CD4-positive, alpha-beta T cell treated with Interleukin-12 subunit alpha and Interleukin-12 subunit beta, for 1 hour (primary cell): ENCODE data around the gene USP37.
"Not testable (repeated sequence)": the region's sequence is repeated elsewhere in the genome, so short reads cannot be mapped to it uniquely, and the experiment has no call there.

ENCODE experiments used
- DNase-seq: peaks from one replicate; pipeline ENCODE4 v3.0.0-alpha.2; 2020

The USP37 gene

GRCh38 chr2:218568190-218569037, at the start of gene USP37, which contains the start of gene CNOT9:
Gene USP37, minus strand, starts transcription at chr2:218568351. Its CDS starts 9,698 bp downstream, at chr2:218558653.
Gene CNOT9, plus strand, starts transcription at chr2:218568839. Its CDS starts 116 bp downstream, at chr2:218568955.
- DNase-seq: peak; percentile 100

- DNase-seq: no peak
These were observed 47.7 kb upstream of the USP37 start for GRCh38 chr2:218615868-218616315.

GRCh38 chr2:218607436-218608115, 39.4 kb upstream of the USP37 start, which contains the start of gene PLCD4:
Gene PLCD4, plus strand, starts transcription at chr2:218607899. Its CDS starts 7,841 bp downstream, at chr2:218615740.
- DNase-seq: no peak

- DNase-seq: no peak
These were observed 37.3 kb upstream of the USP37 start for GRCh38 chr2:218605432-218605831.

- DNase-seq: no peak
These were observed 17.4 kb upstream of the USP37 start for GRCh38 chr2:218585541-218585940.

GRCh38 chr2:218583983-218584850, 16.1 kb upstream of the USP37 start:
- DNase-seq: no peak

GRCh38 chr2:218582076-218582475, 13.9 kb upstream of the USP37 start:
- DNase-seq: no peak

GRCh38 chr2:218578272-218578877, 10.2 kb upstream of the USP37 start:
- DNase-seq: no peak

- DNase-seq: no peak
These were observed 9.5 kb upstream of the USP37 start for GRCh38 chr2:218577482-218578220.

GRCh38 chr2:218576854-218577253, 8.7 kb upstream of the USP37 start:
- no peak for DNase-seq

- DNase-seq: no peak
These were observed 2.7 kb upstream of the USP37 start for GRCh38 chr2:218570850-218571249.

GRCh38 chr2:218569661-218570500, 1.7 kb upstream of the USP37 start:
- DNase-seq: peak; percentile 32

GRCh38 chr2:218569038-218569431, 884 bp upstream of the USP37 start:
- peak; percentile 79 for DNase-seq

- DNase-seq: no peak
These were observed 358 bp downstream of the USP37 start for GRCh38 chr2:218567797-218568189.

GRCh38 chr2:218566296-218566695, 1.9 kb downstream of the USP37 start:
- no peak for DNase-seq

GRCh38 chr2:218564056-218564455, 4.1 kb downstream of the USP37 start:
- no peak for DNase-seq

- no peak for DNase-seq
These were observed 9.2 kb downstream of the USP37 start for GRCh38 chr2:218558986-218559385.

- DNase-seq: no peak
These were observed 10.2 kb downstream of the USP37 start for GRCh38 chr2:218557941-218558340.

GRCh38 chr2:218555527-218555926, 12.6 kb downstream of the USP37 start:
- no peak for DNase-seq

- DNase-seq: not testable (repeated sequence)
These were observed 13.9 kb downstream of the USP37 start for GRCh38 chr2:218554225-218554624.

GRCh38 chr2:218547978-218548377, 20.2 kb downstream of the USP37 start:
- DNase-seq: no peak
